HEK293 (cell line): ENCODE data around the gene ARHGEF28.

Experiments used
- CTCF ChIA-PET: fragments of 350-600 bp; formaldehyde crosslinking; extraction: SDS; loops from one replicate; lab custom pipeline; 2021; ENCODE audit warnings: antibody characterized with exemption; lab: Yijun Ruan, JAX
- POLR2A ChIA-PET: fragments of 300-600 bp; formaldehyde crosslinking; extraction: SDS; loops from one replicate; lab custom pipeline; 2020; ENCODE audit warnings: antibody characterized with exemption, inconsistent platforms; lab: Yijun Ruan, JAX
- H3K27ac ChIP-seq: fragments of 200-500 bp; sonication (Bioruptor generic); 2 replicates; pipeline ENCODE4 v1.5.1; 2014; ENCODE audit warnings: low read depth, low read length, control low read depth, inconsistent platforms; ENCODE audit errors: extremely low read depth
- H3K36me3 ChIP-seq, 2 experiments: fragments of 200-500 bp in 1 of 2; sonication (Bioruptor generic) in 1 of 2; 1 replicate in 1 of 2; 2 replicates in 1 of 2; pipeline ENCODE4 v1.5.1; 2014 to 2017; ENCODE audit warnings: inconsistent platforms in 2 of 2, low read length in 2 of 2; ENCODE audit not compliant: control insufficient read depth in 2 of 2, insufficient read depth in 1 of 2
- H3K4me1 ChIP-seq: fragments of 200-500 bp; sonication (Bioruptor generic); 2 replicates; pipeline ENCODE4 v1.5.1; 2014; ENCODE audit warnings: mild to moderate bottlenecking, low read length, inconsistent platforms; ENCODE audit not compliant: control insufficient read depth, insufficient read depth
- H3K4me3 ChIP-seq: 2 replicates; pipeline ENCODE4 v1.5.1; 2011; ENCODE audit warnings: low read depth, mild to moderate bottlenecking, control low read depth, low read length, moderate library complexity
- H3K9me3 ChIP-seq: fragments of 200-500 bp; sonication (Bioruptor generic); 2 replicates; pipeline ENCODE4 v1.5.1; 2014; ENCODE audit warnings: low read depth, low read length, inconsistent platforms; ENCODE audit not compliant: control insufficient read depth, insufficient read depth
- EGR2 ChIP-seq: fragments of 450-650 bp; formaldehyde crosslinking; IDR thresholded peaks from 2 replicates; pipeline ENCODE4 v1.5.1; 2016; ENCODE audit warnings: low read depth, missing biosample characterization, missing genetic modification characterization
- FEZF1 ChIP-seq: fragments of 450-650 bp; formaldehyde crosslinking; IDR thresholded peaks from 2 replicates; pipeline ENCODE4 v1.5.1; 2016; ENCODE audit warnings: missing biosample characterization, missing genetic modification characterization
- GLI4 ChIP-seq: fragments of 450-650 bp; formaldehyde crosslinking; IDR thresholded peaks from 2 replicates; pipeline ENCODE4 v1.5.1; 2016; ENCODE audit warnings: missing biosample characterization, missing genetic modification characterization
- SP2 ChIP-seq: fragments of 450-650 bp; formaldehyde crosslinking; IDR thresholded peaks from 2 replicates; pipeline ENCODE4 v1.5.1; 2016; ENCODE audit warnings: missing biosample characterization, missing genetic modification characterization
- YY2 ChIP-seq: fragments of 450-650 bp; formaldehyde crosslinking; IDR thresholded peaks from 2 replicates; pipeline ENCODE4 v1.5.1; 2016; ENCODE audit warnings: missing biosample characterization, missing genetic modification characterization
- ZBTB20 ChIP-seq: fragments of 450-650 bp; formaldehyde crosslinking; IDR thresholded peaks from 2 replicates; pipeline ENCODE4 v1.5.1; 2016; ENCODE audit warnings: missing biosample characterization, missing genetic modification characterization
- ZBTB49 ChIP-seq: fragments of 450-650 bp; formaldehyde crosslinking; IDR thresholded peaks from 2 replicates; pipeline ENCODE4 v1.5.1; 2016; ENCODE audit warnings: missing biosample characterization, missing genetic modification characterization, low read depth
- ZEB2 ChIP-seq: fragments of 450-650 bp; formaldehyde crosslinking; IDR thresholded peaks from 2 replicates; pipeline ENCODE4 v1.5.1; 2016; ENCODE audit warnings: missing biosample characterization, missing genetic modification characterization
- ZNF214 ChIP-seq: fragments of 450-650 bp; formaldehyde crosslinking; IDR thresholded peaks from 2 replicates; pipeline ENCODE4 v1.5.1; 2017; ENCODE audit warnings: missing biosample characterization, mild to moderate bottlenecking, missing genetic modification characterization, borderline replicate concordance
- ZNF324 ChIP-seq: fragments of 450-650 bp; formaldehyde crosslinking; IDR thresholded peaks from 2 replicates; pipeline ENCODE4 v1.5.1; 2016; ENCODE audit warnings: missing biosample characterization, missing genetic modification characterization
- ZNF423 ChIP-seq: fragments of 450-650 bp; formaldehyde crosslinking; IDR thresholded peaks from 2 replicates; pipeline ENCODE4 v1.5.1; 2016; ENCODE audit warnings: missing biosample characterization, missing genetic modification characterization
- ZNF426 ChIP-seq: fragments of 450-650 bp; formaldehyde crosslinking; IDR thresholded peaks from 2 replicates; pipeline ENCODE4 v1.5.1; 2017; ENCODE audit warnings: missing biosample characterization, missing genetic modification characterization, mild to moderate bottlenecking, inconsistent platforms, moderate library complexity
- ZNF473 ChIP-seq: fragments of 450-650 bp; formaldehyde crosslinking; IDR thresholded peaks from 2 replicates; pipeline ENCODE4 v1.5.1; 2017; ENCODE audit warnings: missing biosample characterization, missing genetic modification characterization
- ZNF514 ChIP-seq: fragments of 450-650 bp; formaldehyde crosslinking; IDR thresholded peaks from 2 replicates; pipeline ENCODE4 v1.5.1; 2016; ENCODE audit warnings: missing biosample characterization, missing genetic modification characterization
- ZNF555 ChIP-seq: fragments of 450-650 bp; formaldehyde crosslinking; conservative IDR thresholded peaks from 2 replicates; pipeline ENCODE4 v1.5.1; 2017; ENCODE audit warnings: missing biosample characterization, mild to moderate bottlenecking, missing genetic modification characterization, inconsistent platforms
- ZNF610 ChIP-seq: fragments of 450-650 bp; formaldehyde crosslinking; IDR thresholded peaks from 2 replicates; pipeline ENCODE4 v1.5.1; 2016; ENCODE audit warnings: missing biosample characterization, missing genetic modification characterization, borderline replicate concordance
- ZNF623 ChIP-seq: fragments of 450-650 bp; formaldehyde crosslinking; IDR thresholded peaks from 2 replicates; pipeline ENCODE4 v1.5.1; 2016; ENCODE audit warnings: missing biosample characterization, missing genetic modification characterization
- ZNF660 ChIP-seq: fragments of 450-650 bp; IDR thresholded peaks from 2 replicates; pipeline ENCODE4 v1.5.1; 2018; ENCODE audit warnings: missing biosample characterization, mild to moderate bottlenecking, missing genetic modification characterization
- ZNF768 ChIP-seq: fragments of 450-650 bp; formaldehyde crosslinking; IDR thresholded peaks from 2 replicates; pipeline ENCODE4 v1.5.1; 2018; ENCODE audit warnings: missing biosample characterization, mild to moderate bottlenecking, missing genetic modification characterization
- ZNF843 ChIP-seq: fragments of 450-650 bp; formaldehyde crosslinking; IDR thresholded peaks from 2 replicates; pipeline ENCODE4 v1.5.1; 2016; ENCODE audit warnings: missing biosample characterization, missing genetic modification characterization
- ZSCAN23 ChIP-seq: fragments of 450-650 bp; formaldehyde crosslinking; IDR thresholded peaks from 2 replicates; pipeline ENCODE4 v1.5.1; 2016; ENCODE audit warnings: missing biosample characterization, missing genetic modification characterization
- ZXDB ChIP-seq: fragments of 450-650 bp; formaldehyde crosslinking; IDR thresholded peaks from 2 replicates; pipeline ENCODE4 v1.5.1; 2016; ENCODE audit warnings: missing biosample characterization, missing genetic modification characterization

Gene ARHGEF28

GRCh38 chr5:73942783-73943182 lies 316.8 kb downstream of the ARHGEF28 start (continued):
- TF ChIP-seq ZBTB49: no peak
- no peak for TF ChIP-seq ZNF768 (tag by site-specific recombination)
- TF ChIP-seq EGR2 (tag by site-specific recombination): no peak
- TF ChIP-seq ZNF623 (tag by site-specific recombination): no peak

GRCh38 chr5:73943397-73943796 lies 317.4 kb downstream of the ARHGEF28 start:
- CTCF ChIA-PET: interaction anchor here (0.6 kb wide), 1 partner anchor 682 kb away, joined by 3 read pairs; no protein-coding TSS in a partner anchor
- no peak for TF ChIP-seq ZNF610 (tag by site-specific recombination)
- TF ChIP-seq, all 188 proteins: peak for 0
- Histone ChIP-seq H3K4me3 (no peak overlapping the region), H3K9me3 (no peaks in the 10 kb centered on the region; the same call in 1 of the 2 replicates), H3K4me1 (peaks cover 17% of the 10 kb centered on the region), H3K27ac (no peak overlapping the region), H3K36me3 (no peaks in the 10 kb centered on the region)
- POLR2A ChIA-PET: no interaction called here

- Histone ChIP-seq H3K9me3 (no peaks in the 10 kb centered on the region; the same call in 1 of the 2 replicates), H3K4me1 (peaks cover 17% of the 10 kb centered on the region), H3K27ac (no peak overlapping the region), H3K4me3 (no peak overlapping the region), H3K36me3 (no peaks in the 10 kb centered on the region)
- POLR2A ChIA-PET: no interaction called here
- no peak for TF ChIP-seq ZNF843 (tag by site-specific recombination)
- TF ChIP-seq ZBTB20 (tag by site-specific recombination): no peak
- no peak for TF ChIP-seq ZNF324 (tag by site-specific recombination)
- TF ChIP-seq GLI4 (tag by site-specific recombination): no peak
- TF ChIP-seq ZNF555 (tag by site-specific recombination): no peak
- no peak for TF ChIP-seq ZXDB (tag by site-specific recombination)
- TF ChIP-seq ZNF473 (tag by site-specific recombination): no peak
- TF ChIP-seq EGR2 (tag by site-specific recombination): no peak
- no peak for TF ChIP-seq ZNF514 (tag by site-specific recombination)
- TF ChIP-seq YY2 (tag by site-specific recombination): no peak
- TF ChIP-seq SP2 (tag by site-specific recombination): no peak
- TF ChIP-seq ZEB2 (tag by site-specific recombination): no peak
- no peak for TF ChIP-seq ZNF423 (tag by site-specific recombination)
- no peak for TF ChIP-seq ZNF426 (tag by site-specific recombination)
- TF ChIP-seq FEZF1: no peak
- TF ChIP-seq ZNF214 (tag by site-specific recombination): no peak
- TF ChIP-seq ZSCAN23 (tag by site-specific recombination): no peak
- no peak for TF ChIP-seq ZNF660
- TF ChIP-seq, all 188 proteins: peak for 0
- CTCF ChIA-PET: interaction anchor here (1.3 kb wide), 1 partner anchor 19 kb away, joined by 3 read pairs; no protein-coding TSS in a partner anchor
Observed at GRCh38 chr5:73944581-73944980, 318.6 kb downstream of the ARHGEF28 start.
